ENCODE data around the gene SLC25A41. TPM values are rescaled to one million over a fixed set of nuclear protein-coding genes. Genes with fewer than 3 reads are reported as not detected.

Gene SLC25A41
- polyA plus RNA-seq, 1 donor from 2014 or later = 3.8 TPM

DNA sequence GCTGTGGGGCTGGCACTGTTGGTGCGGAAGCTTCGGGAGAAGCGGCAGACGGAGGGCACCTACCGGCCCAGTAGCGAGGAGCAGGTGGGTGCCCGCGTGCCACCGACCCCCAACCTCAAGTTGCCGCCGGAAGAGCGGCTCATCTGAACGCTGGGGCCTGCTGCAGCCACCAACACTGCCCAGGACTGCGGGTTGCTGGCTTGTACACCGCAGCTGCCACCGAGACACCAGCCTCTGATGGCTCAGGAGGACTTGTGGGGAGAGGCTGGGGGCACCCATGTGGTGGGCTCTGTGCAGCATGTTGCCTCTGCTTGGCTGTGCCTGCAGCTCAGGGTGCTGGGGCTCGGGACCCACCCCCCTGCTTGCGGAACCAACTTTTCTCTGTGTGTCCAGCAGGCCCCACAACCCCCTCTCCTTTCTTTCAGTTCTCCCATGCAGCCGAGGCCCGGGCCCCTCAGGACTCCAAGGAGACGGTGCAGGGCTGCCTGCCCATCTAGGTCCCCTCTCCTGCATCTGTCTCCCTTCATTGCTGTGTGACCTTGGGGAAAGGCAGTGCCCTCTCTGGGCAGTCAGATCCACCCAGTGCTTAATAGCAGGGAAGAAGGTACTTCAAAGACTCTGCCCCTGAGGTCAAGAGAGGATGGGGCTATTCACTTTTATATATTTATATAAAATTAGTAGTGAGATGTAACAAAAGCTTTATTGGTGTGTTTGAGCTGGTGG lies 33.1 kb upstream of the SLC25A41 start:
- peaks cover 38% of the 10 kb centered on the region for H3K27me3 ChIP-seq (ENCODE audit: insufficient read depth, low read depth, low read length)
- TF ChIP-seq SMC3 (conservative IDR thresholded peaks at IDR 0.05; ENCODE audit: poor library complexity) = no peak
- TF ChIP-seq REST (IDR thresholded peaks at IDR 0.05; ENCODE audit: borderline replicate concordance) = no peak
- TF ChIP-seq RAD21 (conservative IDR thresholded peaks at IDR 0.05) = no peak
- no peak for TF ChIP-seq EZH2 (IDR thresholded peaks at IDR 0.05; ENCODE audit: borderline replicate concordance, insufficient read depth, low read length, poor library complexity, severe bottlenecking)
- no peak for TF ChIP-seq CTCF (IDR thresholded peaks at IDR 0.05; ENCODE audit: poor library complexity, severe bottlenecking)
- no peak for TF ChIP-seq POLR2AphosphoS5 (IDR thresholded peaks at IDR 0.05)
- TF ChIP-seq EP300 (conservative IDR thresholded peaks at IDR 0.05; ENCODE audit: poor library complexity, severe bottlenecking) = no peak
- TF ChIP-seq TAF1 (IDR thresholded peaks at IDR 0.05; ENCODE audit: low read depth) = no peak
- no peak for TF ChIP-seq MXI1 (conservative IDR thresholded peaks at IDR 0.05; ENCODE audit: poor library complexity, severe bottlenecking)

GRCh38 chr19:6465663-6466062 lies 32.1 kb upstream of the SLC25A41 start:
- no peak overlapping the region for H2AFZ ChIP-seq (ENCODE audit: low read depth, low read length)
- H3K27me3 ChIP-seq (ENCODE audit: insufficient read depth, low read depth, low read length) = peaks cover 38% of the 10 kb centered on the region
- H3K36me3 ChIP-seq (ENCODE audit: insufficient read depth, low read length) = no peaks in the 10 kb centered on the region
- no peaks in the 10 kb centered on the region for H3K9me2 ChIP-seq (ENCODE audit: insufficient read depth, low read length)
- TF ChIP-seq MXI1 (conservative IDR thresholded peaks at IDR 0.05; ENCODE audit: poor library complexity, severe bottlenecking) = no peak
- no peak for TF ChIP-seq TAF1 (IDR thresholded peaks at IDR 0.05; ENCODE audit: low read depth)
- no peak for TF ChIP-seq POLR2AphosphoS5 (IDR thresholded peaks at IDR 0.05)
- no peak for TF ChIP-seq RAD21 (conservative IDR thresholded peaks at IDR 0.05)
- no peak for TF ChIP-seq SMC3 (conservative IDR thresholded peaks at IDR 0.05; ENCODE audit: poor library complexity)
- no peak for TF ChIP-seq CTCF (IDR thresholded peaks at IDR 0.05; ENCODE audit: poor library complexity, severe bottlenecking)
- no peak for TF ChIP-seq EP300 (conservative IDR thresholded peaks at IDR 0.05; ENCODE audit: poor library complexity, severe bottlenecking)
- no peak for TF ChIP-seq EZH2 (IDR thresholded peaks at IDR 0.05; ENCODE audit: borderline replicate concordance, insufficient read depth, low read length, poor library complexity, severe bottlenecking)
- TF ChIP-seq REST (IDR thresholded peaks at IDR 0.05; ENCODE audit: borderline replicate concordance) = no peak
- H3K27ac ChIP-seq (ENCODE audit: low read length) = no peak overlapping the region
- no peaks in the 10 kb centered on the region for H3K79me2 ChIP-seq (replicated peaks; ENCODE audit: insufficient read depth, low read length)
- H3F3A ChIP-seq (ENCODE audit: insufficient read depth, low read length, poor library complexity, severe bottlenecking) = no peaks in the 10 kb centered on the region
- H3K4me3 ChIP-seq (ENCODE audit: low read length) = no peak overlapping the region
- no peaks in the 10 kb centered on the region for H3K9me3 ChIP-seq (ENCODE audit: low read length)
- H3K9ac ChIP-seq (ENCODE audit: low read length) = no peak overlapping the region
- no peak overlapping the region for H3K4me2 ChIP-seq (ENCODE audit: low read length)
- H4K20me1 ChIP-seq (ENCODE audit: insufficient read depth) = no peaks in the 10 kb centered on the region

More for the DNA sequence above, 33.1 kb upstream of the SLC25A41 start:
- H3K27ac ChIP-seq (ENCODE audit: low read length) = no peak overlapping the region
- no peaks in the 10 kb centered on the region for H3K79me2 ChIP-seq (replicated peaks; ENCODE audit: insufficient read depth, low read length)
- no peak overlapping the region for H3K4me3 ChIP-seq (ENCODE audit: low read length)
- H3K36me3 ChIP-seq (ENCODE audit: insufficient read depth, low read length) = no peaks in the 10 kb centered on the region
- no peaks in the 10 kb centered on the region for H3K9me2 ChIP-seq (ENCODE audit: insufficient read depth, low read length)
- no peak overlapping the region for H3K4me2 ChIP-seq (ENCODE audit: low read length)
- H3K9me3 ChIP-seq (ENCODE audit: low read length) = no peaks in the 10 kb centered on the region
- no peaks in the 10 kb centered on the region for H4K20me1 ChIP-seq (ENCODE audit: insufficient read depth)
- no peak overlapping the region for H3K9ac ChIP-seq (ENCODE audit: low read length)
- H2AFZ ChIP-seq (ENCODE audit: low read depth, low read length) = no peak overlapping the region
- no peaks in the 10 kb centered on the region for H3F3A ChIP-seq (ENCODE audit: insufficient read depth, low read length, poor library complexity, severe bottlenecking)
